Transverse colon (tissue), 4 donors: Measurements from ENCODE around the gene HAGHL. TPM values are rescaled to one million over a fixed set of nuclear protein-coding genes. Genes with fewer than 3 reads are reported as not detected.
A peak's percentile ranks its signal among the peaks of the same experiment; 100 is the strongest.

Experiments used
- DNase-seq: peaks from one replicate; pipeline ENCODE4 v3.0.0-alpha.2; 2019
- H3K27ac ChIP-seq, 4 donors: fragments of 200-600 bp; sonication (generic); 2 replicates each; pipeline ENCODE4 v1.5.1; 2016 to 2018; ENCODE audit warnings: inconsistent platforms in 4 of 4
- H3K27me3 ChIP-seq: fragments of 200-600 bp; sonication (generic); 2 replicates; pipeline ENCODE4 v1.5.1; 2017; ENCODE audit warnings: inconsistent platforms
- H3K36me3 ChIP-seq, 4 donors: fragments of 200-600 bp; sonication (generic); 2 replicates each; pipeline ENCODE4 v1.5.1; 2017 to 2019; ENCODE audit warnings: inconsistent platforms in 4 of 4
- H3K4me1 ChIP-seq, 4 donors: fragments of 200-600 bp; sonication (generic); 2 replicates each; pipeline ENCODE4 v1.5.1; 2017 to 2020; ENCODE audit warnings: inconsistent platforms in 4 of 4
- H3K4me3 ChIP-seq, 4 donors: fragments of 200-600 bp; sonication (generic); 1 replicate in 1 of 4; 2 replicates in 3 of 4; pipeline versions ENCODE4 v1.5.1 to v1.6.1; 2017 to 2019; ENCODE audit warnings: inconsistent platforms in 4 of 4
- H3K9me3 ChIP-seq, 2 donors: fragments of 200-600 bp; sonication (generic); 2 replicates each; pipeline ENCODE4 v1.5.1; 2017 to 2019; ENCODE audit warnings: inconsistent platforms in 2 of 2
- CTCF ChIP-seq, 5 experiments: fragments of 200-600 bp in 3 of 5; fragments of 450-650 bp in 2 of 5; sonication (generic) in 3 of 5; IDR thresholded peaks; 1 replicate in 2 of 5; 2 replicates in 3 of 5; pipeline ENCODE4 v1.5.1; 2016 to 2017; ENCODE audit warnings: antibody characterized with exemption in 5 of 5, inconsistent platforms in 3 of 5, mild to moderate bottlenecking in 2 of 5, moderate library complexity in 1 of 5
- EP300 ChIP-seq: sonication (generic); formaldehyde crosslinking; IDR thresholded peaks from one replicate; pipeline ENCODE4 v1.6.1; 2017; ENCODE audit warnings: antibody characterized with exemption, low read depth
- POLR2A ChIP-seq: fragments of 450-650 bp; IDR thresholded peaks from one replicate; pipeline ENCODE4 v1.6.1; 2016; ENCODE audit warnings: antibody characterized with exemption, mild to moderate bottlenecking, moderate library complexity
- POLR2AphosphoS5 ChIP-seq, 3 donors: sonication (generic); formaldehyde crosslinking; IDR thresholded peaks; one replicate each; pipeline ENCODE4 v1.6.1; 2016; ENCODE audit warnings: antibody characterized with exemption in 3 of 3
- WGBS, 2 donors: methylation state at CpG; one replicate each; pipeline ENCODE4 v1.1.5; 2018; ENCODE audit warnings: low coverage in 1 of 2; 5-methylcytosine and 5-hydroxymethylcytosine counted together
- in situ Hi-C, 4 donors: fragments of 200-750 bp; cut with MboI; loops; one replicate each; pipeline versions ENCODE4 v1.15.0 to v1.15.1; 2017; ENCODE audit warnings: low sequenced_read_pairs in 3 of 4, low pct_ligation_motif_present in 1 of 4, low pct_unique_long_range_greater_than_20kb in 1 of 4
- intact Hi-C: fragments of 100-400 bp; cut with DNase I; formaldehyde crosslinking; loops from one replicate; pipeline ENCODE4 v1.15.1; 2023; ENCODE audit warnings: low total_unique reads
- total RNA-seq, 4 donors: library from RNA; depleted of rRNA; stranded (reverse); fragments of >200 nt; gene quantifications; one replicate each; pipeline ENCODE4 v1.1.0, GENCODE V29; 2016

HAGHL gene
- total RNA-seq, 4 donors from 2014 or later, result 1.2 to 12.3 (median 5.5) TPM

GRCh38 chr16:715477-716199, 11.3 kb upstream of the HAGHL start:
- no peak for TF ChIP-seq POLR2A
- no peak for TF ChIP-seq EP300
- no peak for TF ChIP-seq CTCF (IDR thresholded peaks at IDR 0.05)
- no peak for TF ChIP-seq POLR2AphosphoS5 (IDR thresholded peaks at IDR 0.05)
- DNase-seq, result no peak
- Histone ChIP-seq H3K9me3 (no peaks in the 10 kb centered on the region), H3K4me3 (peak overlapping the region; percentile 55 to 83 (median 68)), H3K27ac (peak overlapping the region in 3 of 4 donors; percentile 54 to 66 (median 58)), H3K36me3 (no peaks in the 10 kb centered on the region), H3K27me3 (peaks cover 46% of the 10 kb centered on the region), H3K4me1 (peaks cover 23 to 55% (median 44%) of the 10 kb centered on the region in 4 donors)
- WGBS, 2 donors, result 5% methylated on average over 14 of the region's 74 CpGs; no CpG with 5 or more reads in 1 of the 2 donors
- in situ Hi-C loops, result loop anchor here in 1 of 4 donors (10.0 kb wide), 1 partner anchor 69 kb away; the partner anchor contains the start of genes CHTF18 and RPUSD1
- intact Hi-C loops, result no loop called here

GRCh38 chr16:716200-716568, 10.7 kb upstream of the HAGHL start:
- Histone ChIP-seq H3K36me3 (no peaks in the 10 kb centered on the region), H3K27me3 (peaks cover 41% of the 10 kb centered on the region), H3K4me3 (peak overlapping the region in 3 of 4 donors; percentile 55 to 74 (median 61)), H3K9me3 (no peaks in the 10 kb centered on the region), H3K4me1 (peaks cover 23 to 57% (median 45%) of the 10 kb centered on the region in 4 donors), H3K27ac (peak overlapping the region in 1 of 4 donors; percentile 20)
- intact Hi-C loops, result no loop called here
- WGBS, 2 donors, result 43% methylated on average over 12 of the region's 12 CpGs; no CpG with 5 or more reads in 1 of the 2 donors
- in situ Hi-C loops, result loop anchor here in 1 of 4 donors (10.0 kb wide), 1 partner anchor 69 kb away; the partner anchor contains the start of genes CHTF18 and RPUSD1
- no peak for DNase-seq
- TF ChIP-seq EP300 (no peak), POLR2AphosphoS5 (IDR thresholded peaks at IDR 0.05) (no peak), CTCF (IDR thresholded peaks at IDR 0.05) (no peak), POLR2A (no peak)

GRCh38 chr16:716768-717325, 10.1 kb upstream of the HAGHL start:
- TF ChIP-seq POLR2AphosphoS5 (IDR thresholded peaks at IDR 0.05) (no peak), EP300 (no peak), POLR2A (no peak), CTCF (IDR thresholded peaks at IDR 0.05) (no peak)
- intact Hi-C loops (no loop called here), in situ Hi-C loops (loop anchor here in 1 of 4 donors (10.0 kb wide), 1 partner anchor 68 kb away; the partner anchor contains the start of genes CHTF18 and RPUSD1)
- H3K9me3 ChIP-seq, result no peaks in the 10 kb centered on the region
- no peak overlapping the region for H3K4me3 ChIP-seq
- peaks cover 27 to 61% (median 51%) of the 10 kb centered on the region in 4 donors for H3K4me1 ChIP-seq
- peaks cover 34% of the 10 kb centered on the region for H3K27me3 ChIP-seq
- no peak for DNase-seq
- 90% methylated on average over 28 of the region's 29 CpGs; no CpG with 5 or more reads in 1 of the 2 donors for WGBS, 2 donors
- no peaks in the 10 kb centered on the region for H3K36me3 ChIP-seq
- no peak overlapping the region for H3K27ac ChIP-seq
